LNCaP clone FGC (cell line): Measurements from ENCODE around the gene FCHO1.

Experiments
- DNase-seq: peaks from one replicate; pipeline ENCODE4 v3.0.0-alpha.2; 2011; ENCODE audit warnings: low read depth
- H3K4me3 ChIP-seq: 2 replicates; pipeline ENCODE4 v1.5.1; 2011; ENCODE audit warnings: mild to moderate bottlenecking, low read depth, low read length, control low read depth
- TF ChIP-seq, protein P1 (sequence below): IDR thresholded peaks from 2 replicates; pipeline ENCODE4 v1.5.1; 2012; ENCODE audit warnings: mild to moderate bottlenecking; ENCODE audit not compliant: control insufficient read depth, insufficient read depth; ENCODE audit errors: extremely low read depth

Gene FCHO1

GRCh38 chr19:17829855-17830566 is 78.7 kb downstream of the FCHO1 start:
- peak overlapping the region; percentile 38 for H3K4me3 ChIP-seq
- TF ChIP-seq, protein P1, sequence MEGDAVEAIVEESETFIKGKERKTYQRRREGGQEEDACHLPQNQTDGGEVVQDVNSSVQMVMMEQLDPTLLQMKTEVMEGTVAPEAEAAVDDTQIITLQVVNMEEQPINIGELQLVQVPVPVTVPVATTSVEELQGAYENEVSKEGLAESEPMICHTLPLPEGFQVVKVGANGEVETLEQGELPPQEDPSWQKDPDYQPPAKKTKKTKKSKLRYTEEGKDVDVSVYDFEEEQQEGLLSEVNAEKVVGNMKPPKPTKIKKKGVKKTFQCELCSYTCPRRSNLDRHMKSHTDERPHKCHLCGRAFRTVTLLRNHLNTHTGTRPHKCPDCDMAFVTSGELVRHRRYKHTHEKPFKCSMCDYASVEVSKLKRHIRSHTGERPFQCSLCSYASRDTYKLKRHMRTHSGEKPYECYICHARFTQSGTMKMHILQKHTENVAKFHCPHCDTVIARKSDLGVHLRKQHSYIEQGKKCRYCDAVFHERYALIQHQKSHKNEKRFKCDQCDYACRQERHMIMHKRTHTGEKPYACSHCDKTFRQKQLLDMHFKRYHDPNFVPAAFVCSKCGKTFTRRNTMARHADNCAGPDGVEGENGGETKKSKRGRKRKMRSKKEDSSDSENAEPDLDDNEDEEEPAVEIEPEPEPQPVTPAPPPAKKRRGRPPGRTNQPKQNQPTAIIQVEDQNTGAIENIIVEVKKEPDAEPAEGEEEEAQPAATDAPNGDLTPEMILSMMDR, result no peak
- no peak for DNase-seq

GRCh38 chr19:17830567-17831418 is 79.5 kb downstream of the FCHO1 start:
- TF ChIP-seq, protein P1, result no peak
- peak overlapping the region; percentile 38 for H3K4me3 ChIP-seq
- DNase-seq, result no peak

GRCh38 chr19:17831419-17831888 is 80.2 kb downstream of the FCHO1 start:
- DNase-seq, result no peak
- TF ChIP-seq, protein P1, result no peak
- no peak overlapping the region for H3K4me3 ChIP-seq

DNA sequence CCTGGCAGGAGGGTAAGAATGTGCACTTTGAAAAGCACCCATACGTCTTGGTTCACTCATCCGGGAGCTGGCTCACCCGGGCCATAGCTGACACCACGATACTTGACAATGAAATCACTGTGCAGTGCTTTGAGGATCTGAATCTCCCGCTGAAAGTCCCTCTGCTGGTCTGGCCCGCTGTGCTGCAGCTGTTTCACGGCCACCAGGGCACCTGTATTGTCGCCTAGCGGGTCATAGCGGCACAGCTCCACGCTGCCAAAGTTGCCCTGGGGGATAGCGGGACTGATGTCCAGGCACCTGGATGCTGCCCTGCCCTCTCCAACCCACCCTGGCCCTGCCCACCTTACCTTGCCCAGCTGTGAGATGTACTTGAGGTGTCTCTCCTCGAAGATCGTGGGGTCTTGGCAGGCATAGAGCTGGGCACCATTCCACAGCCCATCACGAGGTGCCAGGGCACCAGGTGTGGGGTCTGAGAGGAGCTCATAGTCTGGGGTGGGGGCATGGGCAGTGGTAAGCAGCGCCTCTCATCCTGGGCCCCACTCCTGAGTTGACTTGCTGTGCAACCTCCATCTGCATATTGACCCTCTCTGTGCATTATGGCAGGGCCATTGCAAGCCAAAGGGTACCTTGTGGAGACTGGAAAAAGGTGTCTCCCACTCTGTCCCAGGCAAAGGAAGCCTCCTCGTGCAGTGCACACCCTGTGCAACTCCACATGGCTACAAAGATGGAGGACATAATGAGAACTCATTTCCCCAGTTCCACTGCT is 81.3 kb downstream of the FCHO1 start:
- no peak overlapping the region for H3K4me3 ChIP-seq
- TF ChIP-seq, protein P1, result no peak
- no peak for DNase-seq

DNA sequence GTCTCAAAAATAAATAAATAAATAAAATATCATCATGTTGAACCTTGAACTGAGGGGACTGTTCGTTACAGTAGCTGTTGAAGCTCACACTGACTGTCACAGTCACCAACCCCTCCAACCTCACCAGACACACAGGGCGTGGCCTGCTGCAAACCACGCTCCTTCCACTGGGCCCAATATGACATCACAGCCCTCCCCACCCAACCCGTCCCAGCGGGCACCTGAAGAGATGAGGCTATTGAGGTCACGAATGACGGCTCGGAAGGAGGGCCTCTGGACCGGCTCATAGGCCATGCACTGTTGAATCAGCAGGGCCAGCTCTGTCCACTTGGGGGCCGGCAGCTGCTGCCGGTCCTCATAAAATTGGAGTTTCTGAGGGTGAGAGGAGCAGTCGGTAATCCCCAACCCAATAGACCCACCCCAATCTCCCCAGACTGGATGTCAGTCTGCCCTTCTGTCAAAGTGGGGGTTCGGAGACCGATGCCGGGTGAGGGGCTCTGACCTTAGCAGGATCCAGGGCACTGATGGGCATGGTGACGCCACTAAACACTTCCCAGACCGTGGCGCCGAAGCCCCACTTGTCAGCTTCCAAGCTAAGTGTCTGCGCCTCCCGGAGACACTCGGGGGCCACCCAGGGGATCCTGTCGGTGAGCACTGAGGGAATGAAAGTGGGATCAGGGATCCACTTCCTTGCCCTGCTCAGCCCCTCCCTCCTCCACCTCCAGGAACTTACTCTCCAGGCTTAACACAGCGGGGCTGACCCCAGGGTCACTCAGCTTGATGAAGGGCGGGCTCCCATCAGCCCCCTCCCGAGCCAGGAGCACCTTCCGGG is 83.3 kb downstream of the FCHO1 start:
- no peak for DNase-seq
- no peak overlapping the region for H3K4me3 ChIP-seq
- TF ChIP-seq, protein P1, result no peak
